Activated naive CD8-positive, alpha-beta T cell treated with anti-CD3 and anti-CD28 coated beads for 36 hours (primary cell): ENCODE measurements around the gene VSTM4. TPM values are rescaled to one million over a fixed set of nuclear protein-coding genes. Genes with fewer than 3 reads are reported as not detected.

Experiments
- DNase-seq: peaks from one replicate; pipeline ENCODE4 v3.0.0; 2021
- H3K27ac Mint-ChIP-seq: one replicate; pipeline ENCODE4 v1.8.0; 2022; ENCODE audit warnings: mild to moderate bottlenecking, moderate library complexity, mixed read lengths
- H3K27me3 Mint-ChIP-seq: one replicate; pipeline ENCODE4 v1.8.0; 2022; ENCODE audit warnings: mild to moderate bottlenecking, mixed read lengths
- H3K36me3 Mint-ChIP-seq: one replicate; pipeline ENCODE4 v1.8.0; 2021; ENCODE audit warnings: mild to moderate bottlenecking, mixed read lengths
- H3K4me1 Mint-ChIP-seq: one replicate; pipeline ENCODE4 v1.8.0; 2021; ENCODE audit warnings: mixed read lengths
- H3K4me3 Mint-ChIP-seq: one replicate; pipeline ENCODE4 v1.8.0; 2022; ENCODE audit warnings: mild to moderate bottlenecking, moderate library complexity, mixed read lengths
- H3K9me3 Mint-ChIP-seq: one replicate; pipeline ENCODE4 v1.8.0; 2022; ENCODE audit warnings: mixed read lengths
- total RNA-seq, 2 experiments: library from RNA; stranded (reverse); gene quantifications; one replicate each; pipeline ENCODE4 v1.2.3, GENCODE V29; 2021

VSTM4 gene
- not detected for total RNA-seq

DNA sequence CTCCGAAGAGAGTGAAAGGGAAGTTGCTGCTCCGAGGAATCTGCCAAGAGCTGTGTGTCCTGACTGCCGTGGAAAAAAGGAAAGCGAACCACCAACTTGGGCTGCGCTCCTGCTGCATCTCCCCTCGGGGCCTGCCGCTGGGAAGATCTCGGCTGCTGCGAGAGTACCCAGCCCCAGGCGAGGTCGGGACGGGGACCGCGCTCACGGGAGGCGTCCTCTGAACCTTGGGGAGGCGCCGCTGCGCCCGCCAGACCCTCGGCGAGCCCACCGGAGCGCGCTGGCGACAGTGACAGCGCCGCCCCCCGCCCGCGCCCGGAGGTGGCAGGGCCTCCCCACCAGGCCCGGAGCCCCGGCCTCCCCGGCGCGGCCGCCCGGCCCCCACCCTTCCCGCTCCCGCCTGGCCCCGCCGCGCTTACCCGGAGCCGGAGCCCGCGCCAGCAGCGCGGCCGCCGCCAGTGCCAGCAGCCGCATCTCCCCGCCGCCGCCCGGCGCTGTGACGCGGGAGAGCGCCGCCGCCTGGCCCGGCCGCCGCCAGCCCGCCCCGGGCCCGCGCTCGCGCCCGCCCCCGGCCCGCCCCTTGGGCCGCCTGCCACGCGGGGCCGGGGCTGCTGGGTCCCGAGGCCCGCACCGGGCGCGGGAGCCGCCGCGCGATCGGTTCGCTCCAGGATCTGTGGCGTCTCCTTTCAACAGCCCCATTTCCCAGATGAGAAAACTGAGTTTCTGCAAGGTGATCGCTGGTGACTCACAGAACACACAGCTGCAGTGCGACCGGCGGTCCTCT is at the start of gene VSTM4:
Gene VSTM4, minus strand, starts transcription at position 508 of the 781 bp plus-strand sequence. Its CDS starts 37 bp downstream, at position 471.
- Mint-ChIP-seq H3K9me3 (no peaks in the 10 kb centered on the region), H3K4me1 (peaks cover 3% of the 10 kb centered on the region), H3K27me3 (peaks cover 32% of the 10 kb centered on the region), H3K36me3 (no peaks in the 10 kb centered on the region), H3K4me3 (no peak within 1 kb of the TSS), H3K27ac (no peak within 1 kb of the TSS)
- peak; percentile 21 for DNase-seq

GRCh38 chr10:49164559-49165188 is 49.4 kb upstream of the VSTM4 start:
- H3K4me3 Mint-ChIP-seq, result no peak overlapping the region
- H3K4me1 Mint-ChIP-seq, result peaks cover 8% of the 10 kb centered on the region
- no peaks in the 10 kb centered on the region for H3K9me3 Mint-ChIP-seq
- no peak overlapping the region for H3K27ac Mint-ChIP-seq
- peak; percentile 41 for DNase-seq
- peaks cover 4% of the 10 kb centered on the region for H3K27me3 Mint-ChIP-seq
- H3K36me3 Mint-ChIP-seq, result no peaks in the 10 kb centered on the region

DNA sequence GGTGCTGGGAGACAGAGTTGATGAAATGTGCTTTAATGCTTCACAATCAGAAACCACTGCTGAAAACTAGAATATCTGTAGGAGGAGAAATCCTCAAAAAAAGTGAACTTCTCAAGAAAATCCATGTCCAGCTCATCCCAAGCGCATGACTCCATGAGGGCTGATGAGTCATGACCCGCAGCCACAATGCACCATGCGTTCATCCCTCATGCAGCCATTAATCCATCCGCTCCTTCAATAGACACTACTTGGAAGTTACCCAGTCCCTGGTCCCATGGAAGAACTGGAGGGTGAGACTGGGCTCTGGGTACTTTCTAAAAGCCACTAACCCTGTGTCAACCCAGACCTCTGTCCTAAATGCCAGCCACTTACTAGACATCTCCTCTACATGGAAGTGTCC is 48.4 kb upstream of the VSTM4 start:
- Mint-ChIP-seq H3K9me3 (no peaks in the 10 kb centered on the region), H3K27ac (no peak overlapping the region)

GRCh38 chr10:49162761-49163310 is 47.5 kb upstream of the VSTM4 start:
- Mint-ChIP-seq H3K4me1 (peaks cover 8% of the 10 kb centered on the region), H3K4me3 (no peak overlapping the region), H3K9me3 (no peaks in the 10 kb centered on the region), H3K36me3 (no peaks in the 10 kb centered on the region), H3K27me3 (no peaks in the 10 kb centered on the region), H3K27ac (no peak overlapping the region)
- DNase-seq, result no peak

More for the DNA sequence above, 48.4 kb upstream of the VSTM4 start:
- Mint-ChIP-seq H3K4me3 (no peak overlapping the region), H3K4me1 (peaks cover 8% of the 10 kb centered on the region), H3K27me3 (peaks cover 4% of the 10 kb centered on the region), H3K36me3 (no peaks in the 10 kb centered on the region)
- no peak for DNase-seq

DNA sequence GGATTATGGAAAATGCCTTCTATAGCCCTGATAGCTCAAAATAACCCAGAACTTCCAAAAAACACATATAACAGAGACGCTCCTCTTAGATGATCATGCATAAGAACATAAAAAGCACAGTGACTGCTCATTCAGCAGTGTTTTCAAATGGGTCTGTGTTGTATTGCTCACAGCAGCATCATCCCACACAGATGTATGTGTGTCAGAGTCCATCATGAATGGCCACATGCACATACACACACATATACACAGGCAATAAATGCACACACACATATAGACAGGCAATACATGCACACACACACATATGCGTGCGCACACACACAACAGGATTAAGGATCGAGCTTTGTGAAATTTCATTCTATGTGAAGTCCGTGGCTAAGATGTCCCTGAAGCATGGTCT is 46.7 kb upstream of the VSTM4 start:
- H3K9me3 Mint-ChIP-seq, result no peaks in the 10 kb centered on the region
- H3K27me3 Mint-ChIP-seq, result peaks cover 4% of the 10 kb centered on the region
- no peak overlapping the region for H3K4me3 Mint-ChIP-seq
- peaks cover 8% of the 10 kb centered on the region for H3K4me1 Mint-ChIP-seq
- no peak overlapping the region for H3K27ac Mint-ChIP-seq
- no peaks in the 10 kb centered on the region for H3K36me3 Mint-ChIP-seq
- DNase-seq, result no peak

GRCh38 chr10:49161411-49161997 is 46.2 kb upstream of the VSTM4 start:
- Mint-ChIP-seq H3K9me3 (no peaks in the 10 kb centered on the region), H3K36me3 (no peaks in the 10 kb centered on the region), H3K27me3 (peaks cover 4% of the 10 kb centered on the region), H3K4me1 (peaks cover 8% of the 10 kb centered on the region), H3K4me3 (no peak overlapping the region), H3K27ac (no peak overlapping the region)
- DNase-seq, result no peak

- Mint-ChIP-seq H3K9me3 (no peaks in the 10 kb centered on the region), H3K27me3 (peaks cover 4% of the 10 kb centered on the region), H3K4me1 (peaks cover 6% of the 10 kb centered on the region), H3K4me3 (no peak overlapping the region), H3K27ac (no peak overlapping the region), H3K36me3 (no peaks in the 10 kb centered on the region)
- no peak for DNase-seq
Observed at GRCh38 chr10:49160814-49161213, 45.5 kb upstream of the VSTM4 start.

DNA sequence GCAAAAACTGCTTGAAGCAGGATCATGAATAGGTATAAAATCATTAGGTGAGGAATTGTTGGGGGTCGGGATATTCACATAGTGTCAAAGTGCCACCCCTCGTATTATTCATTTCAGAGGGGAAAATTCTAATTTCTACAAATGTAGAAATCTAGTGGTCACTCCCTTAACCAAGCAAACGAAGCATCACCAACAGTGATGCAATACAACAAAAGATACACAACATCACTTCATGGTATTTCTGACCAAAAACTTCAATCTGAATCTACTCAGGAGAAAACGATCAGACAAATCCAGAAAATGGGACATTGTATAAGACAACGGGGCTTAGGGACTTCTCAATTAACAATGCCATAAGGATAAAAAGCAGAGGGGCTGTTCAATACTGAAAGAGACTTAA is 44.8 kb upstream of the VSTM4 start:
- Mint-ChIP-seq H3K9me3 (no peaks in the 10 kb centered on the region), H3K4me1 (peaks cover 6% of the 10 kb centered on the region), H3K27ac (no peak overlapping the region), H3K4me3 (no peak overlapping the region), H3K27me3 (peaks cover 4% of the 10 kb centered on the region), H3K36me3 (no peaks in the 10 kb centered on the region)
- no peak for DNase-seq

DNA sequence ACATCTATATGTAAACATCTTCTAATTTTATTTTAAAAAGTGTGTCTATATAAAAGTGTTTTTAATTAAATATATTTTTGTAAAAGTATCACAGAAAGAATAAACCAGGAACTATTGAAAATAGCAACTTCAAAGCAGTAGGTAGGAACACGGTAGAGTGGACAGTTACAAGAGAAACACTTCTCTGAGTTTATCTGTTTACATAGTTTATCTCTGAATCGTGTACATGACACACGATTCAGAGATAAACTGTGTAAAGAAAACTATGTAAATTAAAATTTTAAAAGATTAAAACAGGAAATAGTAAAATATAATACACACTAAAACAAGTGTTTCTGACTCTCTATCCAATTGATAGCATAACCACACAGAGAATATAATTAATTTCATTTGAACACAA is 43.6 kb upstream of the VSTM4 start:
- Mint-ChIP-seq H3K36me3 (no peaks in the 10 kb centered on the region), H3K4me1 (no peaks in the 10 kb centered on the region), H3K27ac (no peak overlapping the region), H3K27me3 (peaks cover 4% of the 10 kb centered on the region), H3K9me3 (no peaks in the 10 kb centered on the region), H3K4me3 (no peak overlapping the region)
- no peak for DNase-seq

DNA sequence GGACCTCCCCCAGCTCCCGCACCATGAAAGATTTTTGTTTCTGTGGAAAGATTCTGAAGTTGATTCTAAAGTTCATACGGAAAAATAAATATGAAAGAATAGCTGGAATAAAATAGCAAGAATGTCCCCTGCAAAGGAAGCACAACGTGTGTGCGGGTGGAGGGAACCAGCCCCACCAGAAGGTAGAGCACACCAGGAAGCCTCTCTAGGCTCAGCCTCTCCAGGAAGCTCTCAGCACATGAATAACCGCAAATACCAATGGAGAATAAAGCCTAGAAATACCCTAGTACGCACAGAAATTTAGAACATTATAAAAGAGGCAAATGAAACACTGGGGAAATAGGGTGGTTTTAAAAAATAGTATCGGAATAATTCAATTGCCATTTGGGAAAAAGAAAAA is 43.1 kb upstream of the VSTM4 start:
- peaks cover 4% of the 10 kb centered on the region for H3K27me3 Mint-ChIP-seq
- no peak overlapping the region for H3K27ac Mint-ChIP-seq
- no peak overlapping the region for H3K4me3 Mint-ChIP-seq
- no peaks in the 10 kb centered on the region for H3K36me3 Mint-ChIP-seq
- no peaks in the 10 kb centered on the region for H3K4me1 Mint-ChIP-seq
- no peaks in the 10 kb centered on the region for H3K9me3 Mint-ChIP-seq
- DNase-seq, result no peak

GRCh38 chr10:49157229-49157628 is 41.9 kb upstream of the VSTM4 start:
- peaks cover 4% of the 10 kb centered on the region for H3K27me3 Mint-ChIP-seq
- no peak overlapping the region for H3K4me3 Mint-ChIP-seq
- H3K9me3 Mint-ChIP-seq, result no peaks in the 10 kb centered on the region
- DNase-seq, result no peak
- no peak overlapping the region for H3K27ac Mint-ChIP-seq
- H3K4me1 Mint-ChIP-seq, result no peaks in the 10 kb centered on the region
- H3K36me3 Mint-ChIP-seq, result no peaks in the 10 kb centered on the region

DNA sequence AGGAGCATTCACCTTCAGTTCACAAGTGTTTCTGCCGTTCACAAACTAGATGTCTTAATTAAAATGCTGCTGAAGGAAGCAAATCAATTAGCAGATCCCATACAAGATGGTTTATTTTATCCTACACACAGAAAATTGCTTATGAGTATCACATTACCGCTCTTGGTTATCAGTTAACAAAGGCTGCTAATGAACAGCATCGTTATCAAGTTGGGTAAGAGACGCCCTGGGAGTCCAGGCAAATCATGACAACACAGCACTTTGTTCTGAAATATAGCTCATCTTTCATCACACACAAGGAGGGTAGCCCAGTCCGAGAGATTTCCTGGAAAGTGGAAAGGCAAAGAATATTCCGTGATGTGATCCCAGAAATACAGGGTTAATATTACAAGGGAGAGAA is 39.3 kb upstream of the VSTM4 start:
- no peaks in the 10 kb centered on the region for H3K4me1 Mint-ChIP-seq
- H3K9me3 Mint-ChIP-seq, result no peaks in the 10 kb centered on the region
- DNase-seq, result no peak
- H3K36me3 Mint-ChIP-seq, result no peaks in the 10 kb centered on the region
- H3K4me3 Mint-ChIP-seq, result no peak overlapping the region
- no peak overlapping the region for H3K27ac Mint-ChIP-seq
- H3K27me3 Mint-ChIP-seq, result peaks cover 4% of the 10 kb centered on the region

GRCh38 chr10:49153971-49154370 is 38.6 kb upstream of the VSTM4 start:
- no peak for DNase-seq
- no peaks in the 10 kb centered on the region for H3K36me3 Mint-ChIP-seq
- H3K27ac Mint-ChIP-seq, result no peak overlapping the region
- H3K4me1 Mint-ChIP-seq, result no peaks in the 10 kb centered on the region
- peaks cover 4% of the 10 kb centered on the region for H3K27me3 Mint-ChIP-seq
- no peak overlapping the region for H3K4me3 Mint-ChIP-seq
- H3K9me3 Mint-ChIP-seq, result no peaks in the 10 kb centered on the region

GRCh38 chr10:49153115-49153514 is 37.8 kb upstream of the VSTM4 start:
- DNase-seq, result no peak
- Mint-ChIP-seq H3K9me3 (peaks cover 5% of the 10 kb centered on the region), H3K4me3 (no peak overlapping the region), H3K4me1 (no peaks in the 10 kb centered on the region), H3K27me3 (peaks cover 4% of the 10 kb centered on the region), H3K36me3 (no peaks in the 10 kb centered on the region), H3K27ac (no peak overlapping the region)

DNA sequence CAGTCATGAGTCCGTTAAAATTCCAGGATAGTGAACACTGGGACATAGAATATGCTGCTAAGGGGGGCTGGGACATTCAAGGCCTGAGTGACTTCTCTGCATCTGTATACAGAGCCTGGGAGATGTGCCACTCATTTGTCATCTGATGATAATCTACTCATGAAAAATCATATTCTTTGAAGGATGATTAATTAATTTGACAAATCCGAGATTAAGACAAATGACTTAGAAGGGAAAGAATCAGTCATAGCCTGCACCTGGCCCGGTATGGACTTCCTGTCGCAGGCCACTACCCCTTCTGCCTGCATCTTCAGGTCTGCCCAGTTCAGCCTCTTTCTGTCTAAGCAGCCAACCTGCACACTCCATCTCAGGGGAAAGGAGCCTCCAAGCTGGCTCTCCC is 37.3 kb upstream of the VSTM4 start:
- Mint-ChIP-seq H3K27me3 (peaks cover 2% of the 10 kb centered on the region), H3K4me1 (no peaks in the 10 kb centered on the region), H3K36me3 (no peaks in the 10 kb centered on the region), H3K27ac (no peak overlapping the region), H3K4me3 (no peak overlapping the region), H3K9me3 (peaks cover 6% of the 10 kb centered on the region)
- DNase-seq, result no peak
